EL (cell line): Measurements from ENCODE around the gene HACE1.
"Not testable (repeated sequence)": the region's sequence is repeated elsewhere in the genome, so short reads cannot be mapped to it uniquely, and the experiment has no call there.

Experiments used
- DNase-seq: peaks from one replicate; pipeline ENCODE4 v3.0.0-alpha.2; 2016

Gene HACE1

DNA sequence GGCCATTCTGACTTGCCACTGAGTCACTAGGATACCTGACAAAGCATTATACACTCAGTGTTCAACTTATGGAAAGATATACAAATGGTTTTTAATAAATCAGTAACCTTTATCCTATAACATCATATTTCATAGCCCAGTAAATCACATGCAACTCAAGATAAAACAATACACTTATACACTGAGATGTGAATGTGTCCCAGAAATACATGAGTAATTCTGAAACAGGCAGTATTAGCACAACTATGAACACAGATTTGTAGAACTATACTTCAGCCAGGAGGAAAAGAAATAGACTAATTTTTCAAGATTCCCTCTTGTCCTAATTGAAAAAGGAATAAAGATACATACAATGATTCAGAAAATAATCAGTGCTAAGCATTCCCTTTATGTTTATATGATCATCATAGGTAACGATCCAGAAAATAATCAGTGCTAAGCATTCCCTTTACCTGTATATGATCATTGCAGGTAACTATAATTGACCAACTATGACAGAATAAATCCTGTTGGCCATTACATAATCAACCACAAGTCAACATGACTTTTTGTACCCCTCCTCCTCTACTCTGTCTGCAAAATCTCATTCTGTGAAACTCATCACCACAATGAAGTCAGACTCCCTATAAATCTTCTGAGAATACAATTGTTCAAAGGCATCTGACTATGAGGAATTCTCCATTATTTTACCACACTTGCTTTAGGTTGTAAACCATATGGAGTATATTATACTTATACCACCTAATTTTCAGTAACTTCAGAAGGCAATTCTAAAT lies 30.3 kb downstream of the HACE1 start:
- DNase-seq, result no peak

DNA sequence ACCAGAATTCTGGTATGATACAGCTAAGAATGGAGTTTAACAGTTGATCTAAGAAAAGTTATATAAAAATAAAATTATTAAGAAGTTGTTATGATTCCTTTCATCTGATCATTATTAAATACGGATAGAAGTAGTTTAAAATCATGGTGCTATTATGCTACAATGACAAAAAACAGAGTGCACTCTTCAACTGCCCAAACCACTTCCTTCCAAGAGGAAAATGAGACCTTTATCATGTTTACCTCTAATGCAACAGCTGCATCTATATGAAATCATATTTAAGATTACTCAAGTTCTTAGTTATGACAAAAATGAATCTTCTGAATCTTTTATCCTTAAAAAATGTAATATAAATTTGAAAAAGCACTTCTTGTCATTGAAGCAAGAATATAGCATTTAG lies 31.2 kb downstream of the HACE1 start:
- DNase-seq, result no peak

GRCh38 chr6:104820820-104821219 lies 38.9 kb downstream of the HACE1 start:
- DNase-seq, result not testable (repeated sequence)

DNA sequence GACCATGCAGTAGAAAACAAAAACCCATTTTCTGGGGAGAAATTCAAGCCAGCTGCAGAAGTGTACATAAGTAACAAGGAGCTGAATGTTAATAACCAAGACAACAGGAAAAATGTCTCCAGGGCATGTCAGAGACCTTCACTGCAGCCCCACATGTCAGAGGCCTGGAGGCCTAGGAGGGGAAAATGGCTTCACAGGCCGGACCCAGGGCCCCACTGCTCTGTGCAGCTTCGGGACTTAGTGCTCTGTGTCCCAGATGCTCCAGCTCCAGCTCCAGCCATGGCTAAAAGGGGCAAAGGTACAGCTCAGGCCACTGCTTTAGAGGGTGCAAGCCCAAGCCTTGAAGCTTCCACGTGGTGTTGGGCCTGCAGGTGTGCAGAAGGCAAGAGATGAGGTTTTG lies 43.6 kb downstream of the HACE1 start:
- DNase-seq, result no peak

GRCh38 chr6:104814743-104815142 lies 45.0 kb downstream of the HACE1 start:
- no peak for DNase-seq

DNA sequence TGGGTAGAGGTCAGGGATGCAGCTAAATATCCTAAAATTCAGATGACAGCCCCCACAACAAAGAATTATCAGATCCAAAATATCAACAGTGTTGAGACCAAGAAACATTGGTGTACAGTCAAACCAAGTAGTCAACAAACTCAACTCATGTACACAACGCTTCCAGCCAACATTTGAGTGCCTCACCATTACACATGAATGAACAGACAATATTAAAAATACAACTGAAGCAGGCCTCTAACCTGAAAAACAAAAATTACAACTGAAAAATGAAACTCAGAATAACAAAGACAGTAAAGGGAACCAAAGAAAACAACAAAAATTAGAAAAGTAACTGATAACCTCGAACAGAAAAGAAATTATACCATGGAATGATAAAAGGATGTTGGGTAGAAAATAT lies 46.2 kb downstream of the HACE1 start:
- DNase-seq, result no peak

GRCh38 chr6:104809116-104809515 lies 50.6 kb downstream of the HACE1 start:
- DNase-seq, result no peak

DNA sequence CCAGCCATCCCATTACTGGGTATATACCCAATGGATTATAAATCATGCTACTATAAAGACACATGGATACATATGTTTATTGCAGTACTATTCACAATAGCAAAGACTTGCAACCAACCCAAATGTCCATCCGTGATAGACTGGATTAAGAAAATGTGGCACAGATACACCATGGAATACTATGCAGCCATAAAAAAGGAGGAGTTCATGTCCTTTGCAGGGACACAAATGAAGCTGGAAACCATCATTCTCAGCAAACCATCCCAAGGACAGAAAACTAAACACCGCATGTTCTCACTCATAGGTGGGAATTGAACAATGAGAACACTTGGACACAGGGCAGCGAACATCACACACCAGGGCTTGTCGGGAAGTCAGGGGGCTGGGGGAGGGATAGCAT lies 54.4 kb downstream of the HACE1 start:
- not testable (repeated sequence) for DNase-seq

GRCh38 chr6:104799134-104799657 lies 60.5 kb downstream of the HACE1 start:
- DNase-seq, result no peak

- DNase-seq, result no peak
Observed at GRCh38 chr6:104796031-104796785, 63.5 kb downstream of the HACE1 start.

DNA sequence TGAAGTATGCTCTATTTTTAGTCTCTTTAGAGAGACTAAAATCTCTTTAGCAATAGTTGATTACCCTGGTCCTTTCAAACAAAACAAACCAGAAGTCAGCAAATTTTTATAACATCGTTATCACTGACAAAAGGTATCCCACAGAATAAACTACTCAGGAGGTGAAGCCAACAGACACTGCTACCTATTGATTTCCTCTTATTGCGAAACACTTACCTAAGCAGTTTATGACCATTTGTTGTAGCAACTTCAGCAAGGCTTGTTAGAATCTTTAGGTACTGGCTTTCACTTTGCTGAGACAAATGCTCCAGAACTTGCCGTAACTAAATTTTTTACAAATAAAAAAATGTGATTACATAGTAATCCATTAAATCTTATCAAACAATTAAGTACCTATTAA lies 64.4 kb downstream of the HACE1 start:
- DNase-seq, result no peak

GRCh38 chr6:104789770-104790190 lies 69.9 kb downstream of the HACE1 start:
- DNase-seq, result peak; percentile 81

DNA sequence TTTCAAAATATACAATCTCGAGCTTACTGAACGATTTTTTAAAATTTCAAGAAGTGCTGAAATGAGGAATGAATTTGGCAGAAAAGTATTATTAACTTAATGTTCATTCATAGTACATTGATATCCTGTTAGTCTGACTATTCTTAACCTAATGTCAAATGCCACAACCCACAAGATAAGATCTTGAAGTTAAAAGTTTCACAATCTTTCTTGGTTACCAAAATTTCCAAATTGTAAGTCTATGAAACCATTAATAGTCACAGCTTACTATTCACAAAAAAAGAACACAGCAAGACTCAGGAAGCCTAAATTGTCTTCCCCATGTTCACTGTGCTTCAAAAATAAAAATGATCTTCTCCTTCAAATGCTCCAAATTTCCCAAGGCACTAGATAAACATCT lies 71.3 kb downstream of the HACE1 start:
- DNase-seq, result peak; percentile 21

DNA sequence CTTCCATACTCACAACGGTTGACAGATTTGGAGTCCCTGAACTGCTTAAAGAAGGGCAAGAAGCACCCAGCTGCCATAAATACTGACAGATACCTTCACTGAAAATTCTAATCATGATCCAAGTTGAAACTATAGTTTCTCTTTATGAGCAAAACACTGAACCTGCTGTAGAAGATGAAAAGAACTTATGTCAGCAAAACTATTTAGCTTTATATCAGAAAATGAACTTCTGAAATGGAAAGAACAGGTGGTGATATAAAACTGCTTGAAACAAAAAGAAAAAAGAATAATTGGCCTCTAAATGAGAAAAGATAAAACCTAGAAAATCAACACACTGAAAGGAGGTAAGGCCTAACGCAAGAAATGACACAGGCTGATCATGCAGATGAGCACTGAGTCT lies 72.4 kb downstream of the HACE1 start:
- DNase-seq, result no peak

DNA sequence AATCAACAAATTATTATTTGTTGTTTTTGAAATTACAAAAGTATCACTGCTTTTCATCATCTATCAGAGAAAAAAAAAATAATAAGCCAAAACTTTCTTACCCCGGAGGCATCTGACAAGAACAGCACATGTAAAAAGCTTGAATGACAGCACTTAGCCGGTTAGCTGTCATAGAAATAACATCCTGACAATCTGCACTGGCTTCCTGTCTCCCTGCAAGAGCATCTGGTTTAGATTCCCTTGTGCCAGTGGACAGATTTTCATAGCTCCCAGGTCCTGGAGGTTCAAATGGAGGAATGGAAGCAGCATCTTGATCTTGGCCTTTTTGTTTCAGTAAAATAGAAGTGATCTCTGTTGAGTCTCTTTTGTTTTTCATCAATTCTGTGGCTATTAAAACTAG lies 74.8 kb downstream of the HACE1 start:
- peak; percentile 72 for DNase-seq

GRCh38 chr6:104771258-104771832 lies 88.4 kb downstream of the HACE1 start:
- DNase-seq, result peak; percentile 36

GRCh38 chr6:104768906-104769305 lies 90.8 kb downstream of the HACE1 start:
- DNase-seq, result no peak

DNA sequence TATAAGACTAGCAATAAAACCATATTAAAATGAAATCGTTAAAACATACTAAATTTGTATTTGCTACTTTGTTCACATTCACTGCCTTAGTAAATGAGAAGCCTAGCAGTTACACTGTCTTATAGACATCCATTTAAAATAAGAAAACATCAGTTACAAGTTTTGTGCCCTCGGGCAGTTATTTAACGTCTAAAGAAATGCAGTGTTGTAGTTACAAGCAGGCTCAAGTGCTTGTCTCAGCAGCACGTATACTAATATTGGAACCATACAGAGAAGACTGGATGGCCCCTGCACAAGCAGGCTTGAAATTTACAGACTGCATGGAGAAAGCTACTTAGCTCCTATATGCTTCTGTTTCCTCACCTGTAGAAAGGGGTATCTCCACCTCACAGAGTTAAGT lies 93.1 kb downstream of the HACE1 start:
- no peak for DNase-seq

- no peak for DNase-seq
Observed at GRCh38 chr6:104754788-104755409, 104.8 kb downstream of the HACE1 start.

GRCh38 chr6:104753251-104753650 lies 106.5 kb downstream of the HACE1 start:
- no peak for DNase-seq

DNA sequence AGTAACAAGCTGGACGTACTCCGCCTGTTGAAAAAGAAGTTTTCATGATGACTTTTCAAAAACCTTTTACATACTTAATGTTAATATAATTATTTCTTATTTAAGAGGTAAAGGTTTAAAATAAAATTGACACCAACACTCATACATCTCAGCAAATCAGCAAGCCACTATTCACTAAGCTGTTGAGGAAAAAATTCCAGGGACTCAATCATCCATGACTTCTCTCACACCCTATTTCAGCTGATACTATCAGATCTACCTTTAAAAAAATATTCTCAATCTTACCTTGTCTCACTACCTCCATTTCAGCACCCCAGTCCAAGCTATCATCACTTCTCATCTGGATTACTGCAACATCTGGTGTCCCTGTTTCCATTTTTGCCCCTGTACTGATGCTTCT lies 109.3 kb downstream of the HACE1 start:
- DNase-seq, result no peak

DNA sequence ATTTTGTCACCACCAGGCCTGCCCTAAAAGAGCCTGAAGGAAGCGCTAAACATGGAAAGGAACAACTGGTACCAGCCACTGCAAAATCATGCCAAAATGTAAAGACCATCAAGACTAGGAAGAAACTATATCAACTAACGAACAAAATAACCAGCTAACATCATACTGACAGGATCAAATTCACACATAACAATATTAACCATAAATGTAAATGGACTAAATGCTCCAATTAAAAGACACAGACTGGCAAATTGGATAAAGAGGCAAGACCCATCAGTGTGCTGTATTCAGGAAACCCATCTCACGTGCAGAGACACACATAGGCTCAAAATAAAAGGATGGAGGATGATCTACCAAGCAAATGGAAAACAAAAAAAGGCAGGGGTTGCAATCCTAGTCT lies 120.6 kb downstream of the HACE1 start:
- DNase-seq, result not testable (repeated sequence)

GRCh38 chr6:104737567-104737966 lies 122.2 kb downstream of the HACE1 start:
- DNase-seq, result not testable (repeated sequence)
